HL-60/S4 treated with phorbol 12-myristate 13-acetate at 8.2 ng/mL for 4 days and 3 days (cell line): Measurements from ENCODE around the gene C1orf210.

Source experiments
- in situ Hi-C: fragments of 300-500 bp; cut with MboI; formaldehyde crosslinking; loops from 2 replicates; pipeline ENCODE4 v1.15.0; 2022; ENCODE audit warnings: low sequenced_read_pairs

The C1orf210 gene

DNA sequence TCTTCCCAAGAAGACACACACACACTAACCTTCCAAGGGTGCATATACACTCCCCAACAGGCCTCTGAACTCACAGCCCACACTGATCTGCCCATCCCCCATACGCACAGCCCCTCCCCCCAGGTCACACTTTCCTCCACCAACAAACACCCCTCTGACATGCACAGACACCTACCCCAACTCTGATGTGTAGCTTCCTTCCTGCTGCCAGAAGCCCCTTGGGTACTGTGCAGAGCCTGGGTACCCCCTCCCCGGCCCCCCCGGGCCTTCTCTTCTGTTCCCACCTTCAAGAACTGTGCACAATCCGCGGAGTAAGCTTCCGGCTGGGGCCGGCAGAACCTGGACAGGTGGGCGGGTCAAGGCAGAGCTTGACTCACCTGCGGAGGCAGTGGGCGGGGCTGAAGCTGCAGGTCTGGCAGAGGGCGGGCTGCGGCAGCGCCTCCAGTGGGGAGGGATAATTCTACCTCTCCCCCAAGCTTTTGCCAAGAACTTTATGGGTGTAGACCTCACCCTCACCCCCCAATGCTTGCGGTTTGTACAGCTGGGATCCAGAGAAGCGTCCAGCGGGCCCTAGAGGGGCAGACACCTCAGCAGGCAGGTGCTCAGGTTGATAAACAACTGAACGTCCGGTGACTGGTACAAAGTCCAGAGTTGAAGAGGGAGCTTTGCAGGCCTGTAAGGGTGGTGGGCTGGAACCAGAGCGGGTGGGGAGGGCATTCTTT lies at the start of gene C1orf210:
TSS of gene C1orf210 (minus strand) at position 313 of the 722 bp plus-strand sequence. CDS start 2,311 bp downstream, outside the sequence.
- in situ Hi-C loops, result no loop called here

DNA sequence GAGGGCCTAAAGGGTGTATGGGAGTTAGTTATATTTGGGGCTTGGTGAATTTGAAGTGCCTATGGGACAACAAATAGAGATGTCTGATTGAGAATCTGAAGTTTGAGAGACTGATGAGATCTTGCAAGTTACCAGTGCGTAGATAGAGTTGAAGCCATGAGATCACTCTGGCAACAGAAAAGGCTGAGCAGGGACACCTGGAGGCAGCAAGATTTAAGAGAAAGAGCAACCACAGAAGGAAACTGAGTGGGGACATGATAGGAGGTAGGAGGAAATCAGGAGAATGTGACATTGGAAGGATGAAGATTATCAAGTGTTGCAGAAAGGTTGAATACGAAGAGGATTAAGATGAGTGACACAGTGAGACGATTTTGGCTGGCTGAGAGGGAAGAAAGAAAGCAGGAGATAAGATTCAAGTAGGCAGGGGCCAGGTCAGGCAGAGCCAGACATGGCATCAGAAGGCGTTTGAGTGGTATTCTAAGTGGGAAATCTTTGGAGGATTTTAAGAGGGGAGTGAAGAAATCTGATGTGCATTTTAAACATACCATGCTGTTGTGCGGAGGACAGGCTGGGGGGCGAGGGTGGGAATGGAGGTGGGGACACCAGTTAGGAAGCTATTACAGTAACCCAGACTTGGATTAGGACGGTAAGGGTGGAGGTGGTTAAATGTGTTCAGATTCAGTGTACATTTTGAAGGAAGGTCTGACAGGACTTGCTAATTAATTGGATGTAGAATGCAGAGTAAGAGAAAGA lies 49.2 kb upstream of the C1orf210 start:
- in situ Hi-C loops, result no loop called here

DNA sequence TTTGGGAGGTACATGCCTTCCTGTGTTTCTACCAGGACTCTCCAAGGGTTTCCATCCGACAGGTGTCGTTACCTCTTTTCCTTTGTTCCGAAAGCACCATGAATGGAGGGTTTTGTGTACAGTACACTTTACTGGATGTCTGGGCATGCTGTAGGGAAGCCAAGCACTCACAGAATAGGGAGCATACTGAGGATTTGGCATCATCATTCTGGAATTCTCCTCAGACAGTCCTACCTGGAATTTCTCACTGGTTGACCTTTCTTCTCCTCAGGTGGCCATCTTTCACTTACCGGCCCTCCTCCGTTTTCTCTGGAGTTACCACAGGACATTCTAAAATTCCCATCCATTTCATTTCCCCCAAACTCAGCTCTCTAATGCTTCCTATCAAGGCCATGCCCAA lies 46.3 kb upstream of the C1orf210 start:
- in situ Hi-C loops, result no loop called here

DNA sequence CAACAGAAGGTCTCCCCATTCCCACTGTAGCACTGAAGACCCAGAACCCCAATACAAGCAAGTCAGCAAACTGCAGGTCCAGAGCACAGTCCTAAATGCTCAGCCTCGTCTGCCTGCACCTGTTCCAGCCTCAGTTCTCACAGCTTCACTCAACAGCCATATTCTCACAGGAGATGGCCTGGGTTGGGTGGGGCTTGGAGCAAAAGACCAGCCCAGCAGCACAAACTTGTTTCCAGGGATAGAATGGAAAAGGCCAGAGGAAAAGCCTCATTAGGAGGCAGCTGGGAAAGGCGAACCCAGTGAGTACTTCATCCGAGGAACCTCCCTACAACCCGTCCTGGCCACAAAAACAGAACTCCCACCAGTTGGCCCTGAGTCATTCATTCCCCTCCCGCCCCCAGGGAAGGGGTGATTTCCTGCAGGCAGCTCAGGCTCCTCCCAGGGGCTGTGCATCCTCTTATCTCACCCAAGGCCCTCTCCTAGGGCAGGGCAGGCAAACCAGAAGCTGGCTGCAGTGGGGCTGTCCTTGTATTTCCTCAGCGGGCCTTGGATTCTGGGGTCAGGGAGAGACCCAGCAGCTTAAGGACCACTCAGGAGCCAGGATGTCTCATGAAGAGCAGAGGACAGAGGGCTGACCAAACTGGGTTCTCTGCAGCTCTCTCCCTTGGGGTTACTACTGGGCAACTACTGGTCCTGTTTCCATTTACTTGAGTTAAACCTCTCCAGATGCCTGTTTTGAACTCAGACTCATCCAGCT lies 44.8 kb upstream of the C1orf210 start:
- in situ Hi-C loops, result no loop called here

DNA sequence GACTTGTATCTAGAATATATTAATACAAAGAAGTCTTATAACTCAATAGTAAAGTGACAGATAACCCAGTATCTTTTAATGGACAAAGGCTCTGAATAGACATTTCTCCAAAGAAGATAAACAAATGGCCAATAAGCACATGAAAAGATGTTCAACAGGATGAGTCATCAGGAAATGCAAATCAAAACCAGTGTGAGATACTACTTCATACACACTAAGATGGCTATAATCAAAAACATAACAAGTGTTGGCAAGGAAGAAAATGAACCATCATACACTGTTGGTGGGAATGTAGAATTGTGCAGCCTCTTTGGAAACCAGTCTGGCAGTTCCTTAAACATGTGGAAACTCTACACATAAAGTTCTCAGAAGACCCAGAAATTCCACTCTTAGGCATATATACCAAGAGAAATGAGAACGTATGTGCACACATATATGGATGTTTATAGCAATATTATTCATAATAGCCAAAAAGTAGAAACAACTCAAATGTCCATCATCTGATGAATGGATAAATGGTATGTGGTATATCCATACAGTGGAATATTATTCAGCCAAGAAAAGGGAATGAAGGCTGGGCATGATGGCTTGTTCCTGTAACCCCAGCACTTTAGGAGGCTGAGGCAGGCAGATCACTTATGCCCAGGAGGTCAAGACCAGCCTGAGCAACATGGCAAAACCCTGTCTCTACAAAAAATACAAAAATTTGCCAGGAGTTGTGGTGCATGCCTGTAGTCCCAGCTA lies 42.3 kb upstream of the C1orf210 start:
- in situ Hi-C loops, result no loop called here

DNA sequence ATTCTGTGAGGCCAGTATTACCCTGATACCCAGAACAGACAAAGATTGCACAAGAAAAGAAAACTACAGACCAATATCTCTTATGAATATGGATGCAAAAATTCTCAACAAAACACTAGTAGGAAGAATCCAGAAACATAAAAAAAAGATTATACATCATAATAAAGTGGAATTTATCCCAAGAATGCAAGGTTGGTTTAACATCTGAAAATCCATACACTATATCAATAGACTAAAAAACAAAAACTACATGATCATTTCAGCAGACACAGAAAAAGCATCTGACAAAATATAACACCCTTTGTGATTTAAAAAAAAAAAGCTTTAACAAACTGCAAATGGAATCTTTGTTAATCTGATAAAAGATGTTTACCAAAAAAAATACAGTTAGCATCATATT lies 40.0 kb upstream of the C1orf210 start:
- in situ Hi-C loops, result no loop called here

DNA sequence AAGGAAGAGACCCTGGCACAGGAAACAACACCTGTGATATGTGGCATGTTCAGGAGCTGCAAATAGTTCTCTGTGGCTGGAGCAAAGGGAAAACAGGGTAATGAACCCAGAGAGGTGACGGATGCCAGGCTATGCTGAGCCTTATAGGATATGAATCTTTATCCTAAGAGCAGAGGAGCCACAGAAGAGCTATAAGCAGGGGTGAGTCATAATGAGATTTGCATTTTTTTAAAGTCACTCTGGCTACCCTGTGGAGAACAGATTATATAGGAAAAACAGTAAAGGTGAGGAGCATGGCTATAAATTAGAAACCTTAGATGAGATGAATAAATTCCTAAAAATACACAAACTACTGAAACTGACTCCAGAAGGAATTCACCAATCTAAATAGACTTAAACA lies 39.4 kb upstream of the C1orf210 start:
- in situ Hi-C loops, result no loop called here

DNA sequence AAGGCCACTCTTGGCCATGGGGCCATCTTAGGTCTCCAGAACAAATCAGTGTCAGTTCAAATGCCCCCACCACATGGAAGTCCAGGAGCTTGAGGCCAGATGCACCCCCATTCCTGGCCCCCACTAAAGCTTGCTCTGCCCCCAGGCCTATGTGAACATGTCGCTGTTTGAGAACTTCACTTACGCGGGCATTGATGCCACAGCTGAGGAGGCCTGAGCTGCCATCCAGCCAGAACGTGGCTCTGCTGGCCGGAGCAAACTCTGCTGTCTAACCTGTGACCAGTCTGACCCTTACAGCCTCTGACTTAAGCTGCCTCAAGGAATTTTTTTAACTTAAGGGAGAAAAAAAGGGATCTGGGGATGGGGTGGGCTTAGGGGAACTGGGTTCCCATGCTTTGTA lies 37.1 kb upstream of the C1orf210 start:
- in situ Hi-C loops, result no loop called here

DNA sequence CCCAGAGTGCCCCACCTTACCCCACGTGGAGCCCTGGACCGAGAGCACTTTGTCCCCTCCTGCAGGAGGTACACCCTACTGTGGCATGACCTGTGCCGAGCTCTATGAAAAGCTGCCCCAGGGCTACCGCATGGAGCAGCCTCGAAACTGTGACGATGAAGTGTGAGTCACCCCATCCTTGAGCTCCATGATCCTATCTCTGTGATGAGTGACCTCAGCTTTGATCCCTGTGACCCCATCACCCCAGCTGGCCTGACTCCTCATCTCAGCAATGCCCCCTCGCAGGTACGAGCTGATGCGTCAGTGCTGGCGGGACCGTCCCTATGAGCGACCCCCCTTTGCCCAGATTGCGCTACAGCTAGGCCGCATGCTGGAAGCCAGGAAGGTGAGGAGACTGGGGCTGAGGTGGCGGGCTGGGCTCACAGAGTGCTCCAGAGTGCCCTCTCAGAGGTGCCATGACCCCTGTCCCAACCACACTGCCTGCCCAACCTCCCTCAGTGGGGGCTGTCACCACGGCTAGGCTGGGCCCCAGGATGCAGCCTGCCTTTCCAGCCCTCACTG lies 36.0 kb upstream of the C1orf210 start:
- in situ Hi-C loops, result no loop called here

DNA sequence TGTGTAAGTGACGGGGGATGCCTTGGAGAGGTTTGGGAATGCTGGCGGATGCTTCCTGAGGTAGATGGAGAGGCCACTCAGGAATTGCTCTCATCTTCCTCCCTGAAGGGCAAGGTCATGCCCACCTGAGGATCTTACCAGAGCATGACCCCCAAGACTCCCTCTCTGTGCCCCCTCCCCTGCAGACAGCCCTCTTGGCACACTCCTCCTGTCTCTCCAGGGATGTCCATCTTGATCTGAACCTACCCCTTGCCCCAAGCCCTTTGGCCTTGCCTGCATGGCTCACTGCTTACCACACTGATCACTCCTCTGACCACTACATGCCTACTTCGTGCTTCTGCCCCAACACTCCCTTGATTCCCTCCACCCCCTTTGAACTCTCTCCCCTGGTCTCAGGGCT lies 34.4 kb upstream of the C1orf210 start:
- in situ Hi-C loops, result no loop called here

DNA sequence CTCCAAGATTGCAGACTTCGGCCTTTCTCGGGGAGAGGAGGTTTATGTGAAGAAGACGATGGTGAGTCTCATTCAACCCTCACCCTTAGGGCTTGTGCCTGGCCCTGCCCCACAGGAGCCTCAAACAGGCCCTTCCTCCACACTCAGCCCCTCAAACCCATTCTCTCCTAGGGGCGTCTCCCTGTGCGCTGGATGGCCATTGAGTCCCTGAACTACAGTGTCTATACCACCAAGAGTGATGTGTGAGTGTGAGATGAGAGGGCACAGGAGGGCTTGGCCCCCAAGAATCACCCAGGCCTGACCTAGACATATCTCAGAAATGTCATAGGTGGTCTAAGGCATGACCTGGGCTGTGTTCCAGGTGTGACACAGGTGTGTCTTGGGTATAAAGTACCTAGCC lies 33.9 kb upstream of the C1orf210 start:
- in situ Hi-C loops, result no loop called here

DNA sequence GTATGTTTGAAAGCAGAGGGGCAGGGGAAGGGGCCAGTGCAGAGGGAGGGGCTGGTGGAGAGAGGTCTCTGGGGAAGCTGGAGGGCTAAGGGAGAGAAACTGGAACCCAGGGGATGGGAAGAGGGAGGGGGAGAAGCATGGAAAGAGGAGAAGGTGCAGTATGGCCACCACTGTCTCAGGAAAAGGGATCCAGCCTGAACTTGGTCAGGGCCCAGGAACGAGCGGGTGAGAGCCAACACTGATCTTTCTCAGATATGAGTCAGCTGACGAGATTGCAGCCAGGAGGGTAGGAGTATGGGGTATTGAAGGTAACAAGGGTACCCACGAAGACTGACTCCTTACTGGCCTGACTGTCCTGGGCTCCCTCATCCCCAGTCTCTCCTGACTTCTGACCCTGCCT lies 33.5 kb upstream of the C1orf210 start:
- in situ Hi-C loops, result no loop called here

DNA sequence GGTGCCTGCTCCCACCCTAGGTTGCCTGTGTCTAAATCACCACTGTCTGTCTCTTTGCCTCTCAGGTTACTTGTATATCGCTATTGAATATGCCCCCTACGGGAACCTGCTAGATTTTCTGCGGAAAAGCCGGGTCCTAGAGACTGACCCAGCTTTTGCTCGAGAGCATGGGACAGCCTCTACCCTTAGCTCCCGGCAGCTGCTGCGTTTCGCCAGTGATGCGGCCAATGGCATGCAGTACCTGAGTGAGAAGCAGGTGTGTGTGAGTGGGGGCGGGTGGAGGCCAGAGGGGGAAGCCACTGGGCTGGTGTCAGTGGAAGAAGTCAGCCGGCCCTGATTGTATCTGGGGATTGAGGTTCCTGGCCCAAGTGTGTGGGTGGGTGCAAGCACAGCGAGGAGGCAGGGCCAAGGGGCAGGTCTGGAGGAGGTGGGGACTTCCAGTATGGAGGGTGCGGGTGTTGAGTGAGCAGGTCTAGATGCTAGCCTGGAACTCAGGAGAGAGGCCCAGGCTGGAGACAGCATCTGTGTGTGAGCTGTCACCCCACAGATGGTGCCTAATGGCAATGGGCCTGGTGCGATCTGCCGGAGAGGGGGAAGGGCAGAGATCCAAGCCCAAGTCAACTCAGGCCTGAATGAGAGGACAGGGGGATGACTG lies 32.6 kb upstream of the C1orf210 start:
- in situ Hi-C loops, result no loop called here

DNA sequence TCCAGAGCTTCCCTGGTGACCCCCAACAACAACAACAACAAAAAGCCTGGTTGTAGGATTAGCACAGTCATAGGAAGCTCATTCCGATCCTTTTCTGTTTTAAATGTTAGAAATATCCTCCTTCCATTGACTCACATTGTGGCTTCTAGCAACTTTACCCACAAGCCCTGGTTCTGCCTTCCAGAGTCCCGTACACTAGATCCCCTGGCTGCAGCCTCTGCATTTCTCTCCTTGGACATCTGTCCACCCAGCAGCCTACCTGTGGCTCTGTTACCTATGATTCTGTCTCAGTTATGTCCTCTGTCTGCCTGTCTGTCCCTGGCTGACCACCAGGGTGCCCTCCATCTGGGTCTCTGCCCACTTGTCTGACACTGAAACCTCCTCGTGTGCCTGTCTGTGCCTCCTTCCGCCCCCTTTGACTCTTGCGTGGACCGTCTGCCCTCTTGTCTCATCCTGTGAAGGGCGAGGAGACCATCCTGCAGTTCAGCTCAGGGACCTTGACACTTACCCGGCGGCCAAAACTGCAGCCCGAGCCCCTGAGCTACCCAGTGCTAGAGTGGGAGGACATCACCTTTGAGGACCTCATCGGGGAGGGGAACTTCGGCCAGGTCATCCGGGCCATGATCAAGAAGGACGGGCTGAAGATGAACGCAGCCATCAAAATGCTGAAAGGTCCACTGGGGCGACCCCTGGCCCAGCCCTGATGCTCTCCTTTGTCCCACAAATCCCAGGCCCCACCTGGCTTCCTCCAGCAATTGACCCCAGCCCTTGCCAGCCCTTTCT lies 31.5 kb upstream of the C1orf210 start:
- in situ Hi-C loops, result no loop called here

DNA sequence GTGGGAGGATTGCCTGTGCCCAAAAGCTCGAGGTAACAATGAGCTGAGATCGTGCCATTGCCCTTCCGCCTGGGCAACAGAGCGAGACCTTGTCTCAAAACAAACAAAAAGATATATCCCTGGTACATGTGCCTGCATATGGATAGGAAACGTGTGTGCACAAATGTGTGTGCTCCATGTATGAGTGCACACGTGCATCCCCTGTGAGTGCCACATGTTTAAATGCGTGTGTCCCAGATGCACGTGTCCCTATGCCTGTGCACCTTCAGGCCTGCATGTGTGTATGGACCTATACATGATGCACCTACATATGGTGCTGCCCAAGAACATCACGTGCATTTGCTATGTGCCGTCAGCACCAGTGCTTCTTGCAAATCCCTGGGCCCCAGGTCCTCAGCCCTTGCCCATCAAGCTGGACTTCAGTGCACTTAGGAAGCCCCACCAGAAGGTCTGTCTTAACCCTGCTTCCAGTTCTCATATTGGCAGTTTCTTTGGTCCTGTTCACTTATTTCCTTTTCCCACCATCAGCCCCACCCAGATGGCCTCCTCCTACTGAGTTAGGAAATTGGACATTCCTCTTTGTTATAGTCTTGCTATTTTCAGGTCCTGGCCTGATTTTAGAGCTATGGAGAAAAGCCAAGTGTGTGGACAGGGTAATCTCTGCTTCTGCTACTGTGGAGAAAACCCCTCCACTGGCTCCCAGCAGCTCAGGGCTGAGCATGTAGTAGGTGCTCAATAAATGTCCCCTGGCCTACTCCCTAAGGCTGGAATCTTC lies 30.8 kb upstream of the C1orf210 start:
- in situ Hi-C loops, result no loop called here

DNA sequence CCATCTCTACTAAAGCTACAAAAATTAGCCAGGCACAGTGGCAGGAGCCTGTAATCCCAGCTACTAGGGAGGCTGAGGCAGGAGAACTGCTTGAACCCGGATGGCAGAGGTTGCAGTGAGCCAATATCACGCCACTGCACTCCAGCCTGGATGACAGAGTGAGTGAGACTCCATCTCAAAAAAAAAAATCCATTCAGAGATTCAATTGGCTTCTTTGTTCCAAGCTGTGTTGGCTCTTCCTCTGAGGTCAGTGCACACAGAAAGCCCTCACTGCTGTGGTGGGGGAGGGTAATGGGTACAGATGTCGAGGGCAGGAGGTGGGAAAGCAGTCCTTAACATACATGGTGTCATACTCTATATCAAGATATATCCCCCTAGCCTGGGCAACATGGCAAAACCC lies 30.1 kb upstream of the C1orf210 start:
- in situ Hi-C loops, result no loop called here

DNA sequence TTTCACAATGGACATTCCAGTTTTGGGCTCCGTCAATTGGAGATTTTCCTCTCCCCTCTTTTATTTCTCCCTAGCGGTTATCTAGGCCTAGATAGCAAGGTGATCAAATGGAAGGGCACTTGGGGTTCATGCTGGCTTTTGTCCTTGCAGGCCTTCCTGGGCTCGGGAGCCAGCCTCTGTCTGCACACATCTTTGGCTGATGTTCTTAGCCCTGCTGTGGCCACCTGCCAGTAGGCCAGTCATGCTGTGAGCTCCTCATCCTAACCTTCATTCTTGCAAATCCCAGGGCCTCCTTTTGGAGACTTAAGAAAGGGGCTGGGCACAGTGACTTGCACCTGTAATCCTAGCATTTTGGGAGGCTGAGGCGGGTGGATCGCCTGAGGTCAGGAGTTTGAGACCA lies 28.9 kb upstream of the C1orf210 start:
- in situ Hi-C loops, result no loop called here

DNA sequence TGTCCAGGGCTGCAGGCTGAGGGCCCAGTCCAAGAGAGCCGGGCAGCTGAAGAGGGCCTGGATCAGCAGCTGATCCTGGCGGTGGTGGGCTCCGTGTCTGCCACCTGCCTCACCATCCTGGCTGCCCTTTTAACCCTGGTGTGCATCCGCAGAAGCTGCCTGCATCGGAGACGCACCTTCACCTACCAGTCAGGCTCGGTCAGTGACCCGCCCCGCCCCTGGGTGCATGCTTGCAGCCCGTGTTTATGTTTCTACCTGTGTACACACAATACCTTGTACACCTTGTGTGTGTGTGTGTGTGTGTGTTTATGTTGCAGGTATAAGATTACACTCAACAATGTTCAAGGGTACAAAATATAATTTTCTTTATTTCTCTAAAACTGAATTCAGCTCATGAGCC lies 28.4 kb upstream of the C1orf210 start:
- in situ Hi-C loops, result no loop called here
